ENCODE results near the gene DENND5B. TPM values are rescaled to one million over a fixed set of nuclear protein-coding genes. Genes with fewer than 3 reads are reported as not detected.

DENND5B gene
- total RNA-seq, 1 experiment from 2014 or later: 13.8 TPM

DNA sequence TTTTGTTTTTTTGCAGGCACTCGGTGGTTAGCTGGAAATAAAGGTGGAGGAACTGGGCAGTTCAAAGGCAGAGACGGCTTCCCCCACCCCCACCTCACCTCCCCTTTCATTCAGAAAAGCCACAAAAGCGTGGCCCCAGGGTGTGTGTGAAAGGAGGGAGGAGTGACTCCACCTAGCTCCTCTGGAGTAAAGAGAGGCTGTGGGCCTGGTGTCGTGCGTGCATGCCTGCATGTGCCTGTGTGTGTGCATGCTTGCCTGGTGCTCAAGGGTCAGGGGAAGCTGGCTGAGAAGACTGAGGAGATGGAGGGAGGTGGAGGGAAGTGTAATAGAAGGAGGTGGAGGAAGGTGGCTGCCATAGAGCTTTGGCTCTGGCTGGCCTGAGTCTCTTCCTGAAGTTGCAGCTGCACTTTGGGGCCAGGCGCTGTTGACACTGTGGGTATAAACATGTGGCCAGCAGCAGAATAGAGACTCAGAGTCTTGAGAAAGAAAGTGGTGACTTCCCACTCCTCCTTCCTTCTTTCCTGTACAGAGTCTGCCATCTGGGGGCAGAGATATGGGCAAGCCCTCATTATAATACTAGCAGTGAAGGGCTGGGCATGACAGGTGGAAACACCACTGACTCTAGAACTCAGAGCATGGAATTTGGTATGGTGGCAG, 228.0 kb downstream of the DENND5B start (continued):
- TF ChIP-seq, protein P1, sequence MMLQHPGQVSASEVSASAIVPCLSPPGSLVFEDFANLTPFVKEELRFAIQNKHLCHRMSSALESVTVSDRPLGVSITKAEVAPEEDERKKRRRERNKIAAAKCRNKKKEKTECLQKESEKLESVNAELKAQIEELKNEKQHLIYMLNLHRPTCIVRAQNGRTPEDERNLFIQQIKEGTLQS (CRISPR knock-in tag; conservative IDR thresholded peaks at IDR 0.05): no peak
- TF ChIP-seq NR1H2 (CRISPR knock-in tag; IDR thresholded peaks at IDR 0.05) (no peak), ZBTB21 (CRISPR knock-in tag; IDR thresholded peaks at IDR 0.05; ENCODE audit: borderline replicate concordance) (no peak), ZNF423 (CRISPR knock-in tag; IDR thresholded peaks at IDR 0.05) (no peak), ETV6 (CRISPR knock-in tag; IDR thresholded peaks at IDR 0.05) (peak; percentile 8; the same call in 1 of the 2 replicates), MLX (CRISPR knock-in tag; IDR thresholded peaks at IDR 0.05) (no peak), TEAD1 (CRISPR knock-in tag; IDR thresholded peaks at IDR 0.05) (no peak), TP53 (CRISPR knock-in tag; IDR thresholded peaks at IDR 0.05) (0 out of 2 replicates have a peak, but pooled peaks have one; percentile 47), ZNF532 (CRISPR knock-in tag; IDR thresholded peaks at IDR 0.05; ENCODE audit: borderline replicate concordance) (no peak), HMGXB4 (CRISPR knock-in tag; IDR thresholded peaks at IDR 0.05) (no peak), FOXK1 (CRISPR knock-in tag; IDR thresholded peaks at IDR 0.05) (peak; percentile 24; the same call in 1 of the 2 replicates), ZNF416 (CRISPR knock-in tag; IDR thresholded peaks at IDR 0.05) (no peak), SMAD4 (CRISPR knock-in tag; IDR thresholded peaks at IDR 0.05) (no peak), E2F4 (CRISPR knock-in tag; IDR thresholded peaks at IDR 0.05; ENCODE audit: borderline replicate concordance, low read depth) (no peak), GRHL2 (CRISPR knock-in tag; IDR thresholded peaks at IDR 0.05; ENCODE audit: insufficient replicate concordance, severe bottlenecking) (no peak), MYBL2 (CRISPR knock-in tag; IDR thresholded peaks at IDR 0.05) (no peak), EMX1 (CRISPR knock-in tag; IDR thresholded peaks at IDR 0.05) (no peak), ATF6 (CRISPR knock-in tag; IDR thresholded peaks at IDR 0.05) (no peak)
- TF ChIP-seq, protein P2, sequence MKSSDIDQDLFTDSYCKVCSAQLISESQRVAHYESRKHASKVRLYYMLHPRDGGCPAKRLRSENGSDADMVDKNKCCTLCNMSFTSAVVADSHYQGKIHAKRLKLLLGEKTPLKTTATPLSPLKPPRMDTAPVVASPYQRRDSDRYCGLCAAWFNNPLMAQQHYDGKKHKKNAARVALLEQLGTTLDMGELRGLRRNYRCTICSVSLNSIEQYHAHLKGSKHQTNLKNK (CRISPR knock-in tag; IDR thresholded peaks at IDR 0.05): no peak
- TF ChIP-seq, protein P3, sequence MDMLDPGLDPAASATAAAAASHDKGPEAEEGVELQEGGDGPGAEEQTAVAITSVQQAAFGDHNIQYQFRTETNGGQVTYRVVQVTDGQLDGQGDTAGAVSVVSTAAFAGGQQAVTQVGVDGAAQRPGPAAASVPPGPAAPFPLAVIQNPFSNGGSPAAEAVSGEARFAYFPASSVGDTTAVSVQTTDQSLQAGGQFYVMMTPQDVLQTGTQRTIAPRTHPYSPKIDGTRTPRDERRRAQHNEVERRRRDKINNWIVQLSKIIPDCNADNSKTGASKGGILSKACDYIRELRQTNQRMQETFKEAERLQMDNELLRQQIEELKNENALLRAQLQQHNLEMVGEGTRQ (CRISPR knock-in tag; IDR thresholded peaks at IDR 0.05): no peak
- TF ChIP-seq, protein P4, sequence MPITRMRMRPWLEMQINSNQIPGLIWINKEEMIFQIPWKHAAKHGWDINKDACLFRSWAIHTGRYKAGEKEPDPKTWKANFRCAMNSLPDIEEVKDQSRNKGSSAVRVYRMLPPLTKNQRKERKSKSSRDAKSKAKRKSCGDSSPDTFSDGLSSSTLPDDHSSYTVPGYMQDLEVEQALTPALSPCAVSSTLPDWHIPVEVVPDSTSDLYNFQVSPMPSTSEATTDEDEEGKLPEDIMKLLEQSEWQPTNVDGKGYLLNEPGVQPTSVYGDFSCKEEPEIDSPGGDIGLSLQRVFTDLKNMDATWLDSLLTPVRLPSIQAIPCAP (CRISPR knock-in tag; IDR thresholded peaks at IDR 0.05): no peak
- TF ChIP-seq, protein P5, sequence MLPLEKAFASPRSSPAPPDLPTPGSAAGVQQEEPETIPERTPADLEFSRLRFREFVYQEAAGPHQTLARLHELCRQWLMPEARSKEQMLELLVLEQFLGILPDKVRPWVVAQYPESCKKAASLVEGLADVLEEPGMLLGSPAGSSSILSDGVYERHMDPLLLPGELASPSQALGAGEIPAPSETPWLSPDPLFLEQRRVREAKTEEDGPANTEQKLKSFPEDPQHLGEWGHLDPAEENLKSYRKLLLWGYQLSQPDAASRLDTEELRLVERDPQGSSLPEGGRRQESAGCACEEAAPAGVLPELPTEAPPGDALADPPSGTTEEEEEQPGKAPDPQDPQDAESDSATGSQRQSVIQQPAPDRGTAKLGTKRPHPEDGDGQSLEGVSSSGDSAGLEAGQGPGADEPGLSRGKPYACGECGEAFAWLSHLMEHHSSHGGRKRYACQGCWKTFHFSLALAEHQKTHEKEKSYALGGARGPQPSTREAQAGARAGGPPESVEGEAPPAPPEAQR (CRISPR knock-in tag; IDR thresholded peaks at IDR 0.05): no peak
- TF ChIP-seq, protein P6, sequence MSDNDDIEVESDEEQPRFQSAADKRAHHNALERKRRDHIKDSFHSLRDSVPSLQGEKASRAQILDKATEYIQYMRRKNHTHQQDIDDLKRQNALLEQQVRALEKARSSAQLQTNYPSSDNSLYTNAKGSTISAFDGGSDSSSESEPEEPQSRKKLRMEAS (CRISPR knock-in tag; IDR thresholded peaks at IDR 0.05): no peak; the same call in 1 of the 2 replicates
